NCI-H524 (cell line): ENCODE results near the gene GALNT18.

Experiments
- DNase-seq, 2 experiments: peaks; one replicate each; lab custom pipeline; 2025; lab: John Stamatoyannopoulos, UW

GALNT18 gene

GRCh38 chr11:11586465-11586864 lies 35.3 kb downstream of the GALNT18 start:
- no peak for DNase-seq

GRCh38 chr11:11584937-11585336 lies 36.9 kb downstream of the GALNT18 start:
- DNase-seq, result no peak

DNA sequence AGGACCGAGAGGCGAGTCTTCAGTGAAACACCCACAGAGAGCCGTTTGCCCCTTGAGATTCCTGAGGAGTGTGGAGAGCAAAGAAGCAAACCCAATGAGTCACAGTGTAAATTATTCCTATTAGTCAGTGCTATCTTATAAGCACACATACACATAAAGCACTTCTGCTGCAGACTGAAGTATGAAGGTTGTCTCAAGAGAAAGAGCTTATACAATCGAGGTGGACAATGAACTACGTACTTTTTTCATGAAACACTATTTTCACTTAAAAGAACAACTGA lies 37.3 kb downstream of the GALNT18 start:
- DNase-seq, result no peak

GRCh38 chr11:11583801-11584529 lies 37.8 kb downstream of the GALNT18 start:
- DNase-seq, result no peak

DNA sequence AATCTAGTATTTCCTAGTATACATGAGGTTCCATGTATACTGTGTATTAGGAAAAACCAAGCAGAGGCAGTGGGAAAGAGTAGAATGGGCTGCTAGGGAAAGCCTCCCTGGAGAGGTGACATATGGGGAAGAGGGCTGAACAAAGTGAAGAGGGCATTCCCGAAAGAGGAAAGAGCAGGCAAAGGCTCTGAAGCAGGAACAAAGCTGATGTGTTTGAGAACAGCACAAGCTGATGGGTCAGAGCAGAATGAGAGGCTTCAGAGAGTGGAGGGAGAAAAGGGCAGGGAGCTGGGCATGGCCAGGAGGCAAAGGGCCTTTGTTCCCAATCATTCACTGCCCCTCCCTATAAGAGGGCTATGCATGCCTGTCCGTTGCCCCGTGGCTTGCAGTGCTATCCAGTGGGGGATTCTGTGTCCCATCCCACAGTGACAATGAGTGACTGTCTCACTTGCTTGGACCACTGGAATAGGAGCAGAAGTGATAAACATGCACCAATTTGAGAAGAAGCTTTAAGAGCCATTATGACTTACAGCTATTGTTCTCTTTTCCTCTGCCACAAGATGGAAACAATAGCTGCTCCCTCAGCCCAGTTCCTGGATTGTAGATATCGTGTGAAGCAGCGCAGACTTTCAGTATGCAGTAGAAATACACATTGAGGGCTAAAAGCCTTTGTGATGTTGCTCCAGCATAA lies 39.6 kb downstream of the GALNT18 start:
- DNase-seq, result peak; percentile 49 to 73

DNA sequence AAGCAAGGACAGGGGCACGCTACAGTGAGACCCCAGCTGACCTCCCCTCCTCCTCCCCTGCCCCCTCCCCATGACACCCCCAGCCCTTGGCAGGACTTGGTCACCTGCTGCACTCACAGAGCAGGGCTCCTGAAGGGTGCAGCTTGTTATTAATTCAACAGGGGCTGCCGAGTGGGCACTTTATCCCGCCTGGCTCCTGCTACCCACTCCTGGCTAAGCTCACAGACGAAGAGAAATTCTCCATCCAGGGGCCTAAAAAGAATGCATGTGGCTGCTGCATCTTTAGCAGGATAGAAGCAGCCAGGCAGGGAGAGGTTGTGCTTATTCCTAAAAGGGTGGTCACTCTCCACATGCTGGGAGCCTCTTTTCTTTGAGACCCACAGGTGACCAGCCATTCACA lies 40.3 kb downstream of the GALNT18 start:
- peak in 1 of 2 experiments; percentile 39 for DNase-seq

GRCh38 chr11:11580841-11581411 lies 40.9 kb downstream of the GALNT18 start:
- DNase-seq, result peak in 1 of 2 experiments; percentile 33

DNA sequence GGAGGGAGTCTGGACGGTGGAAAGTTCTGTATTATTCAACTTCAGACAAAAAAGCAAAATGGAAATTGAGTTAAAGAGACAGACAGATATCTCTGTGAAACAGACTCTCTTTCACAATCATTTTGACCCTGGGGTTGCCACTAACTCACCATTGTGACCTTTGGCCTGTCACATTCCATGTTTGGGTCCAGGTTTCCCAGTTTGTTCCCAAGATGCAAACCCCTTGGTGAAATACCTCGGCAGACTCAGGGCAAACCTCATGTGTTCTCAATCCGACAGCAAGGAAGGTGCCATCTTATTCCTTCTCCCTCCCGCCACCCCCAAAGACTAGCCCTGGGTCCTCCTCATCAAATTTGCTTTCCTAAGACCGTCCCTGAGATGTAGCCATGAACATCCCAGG lies 41.8 kb downstream of the GALNT18 start:
- no peak for DNase-seq

- peak in 1 of 2 experiments; percentile 25 for DNase-seq
Measured at GRCh38 chr11:11579012-11579988, 42.5 kb downstream of the GALNT18 start.

DNA sequence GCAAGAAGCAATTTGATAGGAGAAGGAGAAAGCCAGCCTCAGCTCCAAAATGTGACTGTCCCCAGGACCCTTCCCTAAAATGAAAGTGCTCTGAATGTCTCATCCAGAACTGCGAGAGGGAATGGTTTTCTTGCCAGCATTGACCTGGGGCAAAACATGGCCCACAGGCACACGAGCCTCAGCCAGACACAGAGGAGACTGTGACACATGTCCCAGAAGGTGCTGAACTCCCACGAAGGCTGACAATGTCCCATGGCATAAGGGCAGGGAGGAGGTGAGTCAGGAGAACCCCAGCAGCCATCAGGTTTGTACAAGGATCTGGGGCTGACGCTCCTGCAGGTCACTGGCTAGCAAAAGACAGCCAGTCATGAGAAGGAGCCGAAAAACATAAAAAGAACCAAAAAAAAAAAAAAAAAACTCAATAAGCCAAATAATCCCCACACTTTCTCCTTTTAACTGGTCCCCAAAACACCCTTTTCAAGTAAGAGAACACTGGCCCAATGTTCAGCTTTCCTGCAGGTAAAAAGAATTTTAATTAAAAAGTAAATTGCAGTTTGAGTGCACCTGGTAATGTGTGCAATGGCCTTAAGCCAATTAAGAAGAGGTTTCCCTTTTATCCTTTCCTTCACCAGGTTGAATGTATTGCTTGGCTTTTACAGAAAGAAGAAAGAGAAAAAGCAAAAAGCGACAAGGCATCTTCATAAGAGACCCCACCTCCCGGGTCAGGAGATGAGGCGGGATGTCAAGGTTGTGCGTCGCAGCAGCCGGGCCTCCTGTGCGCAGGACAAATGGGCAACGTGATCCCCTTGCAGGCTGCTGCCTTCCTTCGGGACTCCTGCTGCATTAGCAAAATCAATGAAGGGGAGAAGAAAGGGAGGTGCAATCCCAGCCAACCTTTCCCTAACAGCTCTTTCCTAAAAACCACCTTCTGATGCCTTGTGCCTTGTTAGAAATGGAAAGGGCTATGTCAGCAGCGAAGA lies 43.6 kb downstream of the GALNT18 start:
- no peak for DNase-seq

DNA sequence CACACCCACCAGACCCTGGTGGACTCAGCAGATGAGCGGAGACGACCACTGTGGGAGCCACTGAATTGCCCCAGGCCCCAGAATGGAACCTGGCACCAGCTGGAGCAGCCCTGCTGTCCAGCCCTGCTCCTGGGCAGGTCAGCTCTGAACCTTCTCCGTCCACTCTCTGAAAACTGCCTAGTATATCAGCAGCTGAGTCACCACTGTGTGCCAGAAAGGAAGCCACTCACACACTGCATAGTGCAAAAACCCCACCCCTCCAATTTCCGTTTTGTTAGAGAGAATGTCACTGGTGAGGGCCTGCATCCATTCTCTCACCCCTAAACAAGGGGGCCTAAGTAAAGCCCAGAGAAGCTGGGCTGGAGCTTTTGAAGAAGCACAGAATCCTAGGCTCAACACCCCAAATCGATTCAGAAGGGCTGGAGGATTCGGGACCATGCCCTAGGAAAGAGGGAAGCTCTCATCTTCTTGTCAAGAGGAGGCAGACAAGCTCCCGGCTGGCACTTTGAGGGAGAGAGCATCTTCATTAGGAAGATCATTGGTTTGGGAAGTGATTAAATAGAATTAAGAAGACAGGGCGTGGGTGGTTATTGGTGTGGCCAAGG lies 44.5 kb downstream of the GALNT18 start:
- DNase-seq, result no peak

DNA sequence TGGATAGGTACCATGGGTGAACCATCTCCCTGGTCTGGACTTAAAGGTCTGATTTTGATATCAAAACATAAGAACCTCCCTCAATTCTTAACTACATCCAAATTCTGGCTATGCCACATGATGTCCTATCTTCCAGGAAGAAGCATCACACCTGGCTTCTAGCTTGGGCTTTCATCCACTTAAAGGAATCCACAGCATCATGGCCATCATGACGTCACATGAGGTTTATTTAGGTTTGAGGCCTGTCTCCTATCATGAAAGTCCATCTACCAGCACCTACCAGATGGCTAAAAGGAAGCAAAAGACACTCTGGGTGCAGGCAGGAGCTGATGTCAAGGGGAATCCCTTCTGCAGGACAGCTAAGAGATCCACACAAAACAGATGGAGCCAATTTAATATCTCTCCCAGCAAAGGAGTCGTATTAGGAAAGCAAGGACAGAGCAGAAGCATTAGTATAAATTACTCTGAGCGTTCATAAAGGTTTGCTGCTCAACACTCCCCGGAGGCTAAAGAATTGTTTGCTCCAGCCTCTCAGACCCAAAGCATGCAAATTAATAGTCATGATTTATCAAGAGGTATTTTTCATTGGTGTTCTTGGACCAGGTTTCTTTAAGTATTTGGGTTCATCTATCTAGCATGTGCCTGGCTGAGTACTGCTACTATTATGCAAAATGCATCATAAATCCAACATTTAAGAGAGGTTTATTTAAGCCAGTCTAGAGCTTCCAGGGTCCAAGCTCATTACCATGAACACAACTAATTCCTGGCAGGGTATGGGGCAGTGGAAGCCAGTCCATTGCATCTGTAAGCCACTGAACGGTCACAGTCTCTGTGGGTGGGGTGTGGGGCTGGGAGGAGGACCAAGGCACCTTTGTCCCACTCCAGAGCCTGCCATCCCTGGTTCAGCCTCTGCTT lies 47.2 kb downstream of the GALNT18 start:
- peak in 1 of 2 experiments; percentile 11 for DNase-seq

DNA sequence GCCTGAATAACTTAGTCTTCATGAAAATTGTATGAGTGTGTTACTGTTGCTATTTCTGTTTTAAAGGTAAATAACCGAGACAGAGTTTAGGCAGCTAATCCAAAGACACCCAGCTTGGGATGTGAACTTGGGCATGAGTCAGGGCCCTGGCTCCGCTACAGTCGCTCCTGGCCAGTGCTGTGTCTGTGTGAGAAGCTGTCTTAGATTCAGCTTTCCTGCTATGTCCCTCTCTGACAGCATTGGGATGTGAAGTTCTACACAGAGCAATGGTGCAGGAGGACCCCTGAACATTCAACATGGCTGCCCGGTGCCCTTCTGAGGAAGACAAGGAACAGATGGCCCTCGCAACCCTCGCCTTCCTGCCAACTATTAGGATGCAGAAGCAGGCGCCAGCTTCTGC lies 49.4 kb downstream of the GALNT18 start:
- DNase-seq, result no peak

GRCh38 chr11:11571893-11572292 lies 49.9 kb downstream of the GALNT18 start:
- DNase-seq, result no peak

DNA sequence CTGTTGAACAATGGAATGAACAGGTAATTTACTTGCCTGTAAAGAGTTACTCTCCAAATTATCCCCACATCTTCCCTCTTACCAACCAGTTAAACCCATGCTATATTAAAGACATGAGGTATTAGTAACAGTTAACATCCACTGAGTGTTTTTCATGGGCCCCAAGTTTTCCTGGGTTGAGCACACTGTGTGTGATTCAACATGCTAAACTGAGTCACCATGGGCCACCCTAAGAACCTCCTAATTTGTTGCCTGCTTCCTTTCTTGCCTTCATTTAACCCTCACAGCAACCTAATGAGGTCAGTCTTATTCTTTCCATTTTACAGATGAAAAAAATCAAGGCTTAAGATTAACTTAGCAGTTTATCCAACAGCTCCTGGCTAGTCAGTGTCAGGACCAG lies 51.0 kb downstream of the GALNT18 start:
- no peak for DNase-seq

- no peak for DNase-seq
Measured at GRCh38 chr11:11569936-11570491, 51.8 kb downstream of the GALNT18 start.

DNA sequence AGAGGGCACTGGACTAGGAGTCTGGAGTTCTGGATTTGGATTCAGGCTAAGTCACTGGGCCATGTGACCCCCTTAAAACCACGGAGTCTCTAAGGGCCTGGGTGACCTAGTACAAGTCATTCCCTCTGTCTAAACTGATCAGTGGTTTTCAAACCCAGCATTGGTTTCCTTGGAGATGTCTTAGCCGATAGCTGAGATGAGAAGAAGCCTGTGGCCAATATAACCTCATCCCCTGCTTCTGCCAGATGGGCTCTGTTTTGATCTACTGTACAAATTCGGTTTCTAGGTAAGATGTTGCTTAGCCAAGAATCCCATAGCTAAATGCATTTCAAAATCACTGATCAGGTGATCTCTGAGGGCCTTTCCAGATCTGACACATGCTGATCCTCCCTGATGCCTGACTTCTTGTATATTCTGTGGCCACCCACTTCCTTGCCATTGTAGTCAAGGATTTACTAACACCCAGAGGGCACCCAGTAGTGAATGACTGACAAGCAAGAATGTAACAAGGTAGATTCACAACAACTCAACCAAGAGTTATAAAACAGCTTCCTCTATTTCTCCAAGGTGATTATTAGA lies 53.1 kb downstream of the GALNT18 start:
- no peak for DNase-seq

DNA sequence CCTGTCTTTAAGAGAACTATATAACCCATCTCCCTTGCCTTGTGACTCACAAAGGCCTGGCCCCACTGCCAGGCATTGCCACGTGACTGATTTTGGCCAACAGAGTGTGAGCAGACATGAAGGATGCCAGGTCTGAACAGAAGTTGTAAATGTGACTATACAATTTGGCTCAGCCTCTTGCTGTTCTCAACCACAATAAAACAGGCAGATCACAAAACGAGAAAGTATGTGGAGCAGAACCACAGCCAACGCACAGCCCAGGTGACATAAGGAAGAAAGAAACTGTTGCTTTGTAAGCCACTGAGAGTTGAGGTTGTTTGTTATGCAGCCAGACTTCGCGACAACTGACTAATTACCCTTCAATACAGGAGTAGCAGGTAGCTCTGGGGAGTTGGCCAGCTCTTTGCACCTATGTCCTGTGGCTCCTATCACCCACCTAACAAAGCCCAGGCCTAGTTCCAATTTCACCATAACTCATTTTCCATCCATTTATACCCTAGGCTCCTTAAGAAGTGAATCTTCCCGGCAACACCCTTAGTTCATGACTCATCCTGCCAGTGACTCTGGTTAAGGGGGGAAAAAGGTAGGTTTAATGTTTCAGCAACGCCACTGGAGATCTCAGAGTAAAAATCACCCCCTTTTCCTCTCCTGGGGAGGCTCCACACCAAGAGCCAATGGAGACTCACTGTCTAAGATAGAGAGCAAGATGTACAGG lies 53.7 kb downstream of the GALNT18 start:
- no peak for DNase-seq
